Natural killer cell treated with Interleukin-12 subunit alpha and Interleukin-12 subunit beta and Interleukin-15 and Interleukin-18, amount 100 ng/mL, for 72 hours (primary cell): Measurements from ENCODE around the gene SLC17A4. TPM values are rescaled to one million over a fixed set of nuclear protein-coding genes. Genes with fewer than 3 reads are reported as not detected.

ENCODE experiments used
- ATAC-seq, 2 donors: fragments of 150-1000 bp; cut with Tn5 transposase in 1 of 2; sonication (Bioruptor Pico), chemical (Tn5 transposase) in 1 of 2; 2 replicates each; pipeline ENCODE4 v1.10.0; 2021
- DNase-seq: peaks from one replicate; pipeline ENCODE4 v3.0.0; 2022; ENCODE audit warnings: low spot score
- H3K27ac Mint-ChIP-seq, 2 donors: 1 replicate in 1 of 2; 2 replicates in 1 of 2; pipeline ENCODE4 v1.8.0; 2022; ENCODE audit warnings: mixed read lengths in 2 of 2, mild to moderate bottlenecking in 1 of 2, moderate library complexity in 1 of 2
- H3K27me3 Mint-ChIP-seq, 2 donors: 1 replicate in 1 of 2; 2 replicates in 1 of 2; pipeline ENCODE4 v1.8.0; 2022; ENCODE audit warnings: mixed read lengths in 2 of 2
- H3K36me3 Mint-ChIP-seq: one replicate; pipeline ENCODE4 v1.8.0; 2022; ENCODE audit warnings: mixed read lengths
- H3K4me1 Mint-ChIP-seq, 2 donors: 1 replicate in 1 of 2; 2 replicates in 1 of 2; pipeline ENCODE4 v1.8.0; 2022; ENCODE audit warnings: low read depth in 2 of 2, mixed read lengths in 2 of 2, mild to moderate bottlenecking in 1 of 2
- H3K4me3 Mint-ChIP-seq: one replicate; pipeline ENCODE4 v1.8.0; 2022; ENCODE audit warnings: mixed read lengths
- H3K9me3 Mint-ChIP-seq: 2 replicates; pipeline ENCODE4 v1.8.0; 2022; ENCODE audit warnings: mixed read lengths
- total RNA-seq, 2 donors: library from RNA; stranded (reverse); gene quantifications; one replicate each; pipeline ENCODE4 v1.2.3, GENCODE V29; 2022

The SLC17A4 gene
- total RNA-seq, 2 donors from 2014 or later, result not detected

GRCh38 chr6:25804804-25805203 is 50.3 kb downstream of the SLC17A4 start:
- no peaks in the 10 kb centered on the region for H3K36me3 Mint-ChIP-seq
- no peak overlapping the region for H3K27ac Mint-ChIP-seq
- no peaks in the 10 kb centered on the region for H3K9me3 Mint-ChIP-seq
- no peak for ATAC-seq
- no peak for DNase-seq
- no peaks in the 10 kb centered on the region for H3K4me1 Mint-ChIP-seq
- no peak overlapping the region for H3K4me3 Mint-ChIP-seq
- H3K27me3 Mint-ChIP-seq, result peaks cover 25 to 43% of the 10 kb centered on the region in 2 donors

GRCh38 chr6:25815194-25815593 is 60.7 kb downstream of the SLC17A4 start:
- no peaks in the 10 kb centered on the region for H3K36me3 Mint-ChIP-seq
- H3K4me1 Mint-ChIP-seq, result no peaks in the 10 kb centered on the region
- no peak overlapping the region for H3K27ac Mint-ChIP-seq
- no peak overlapping the region for H3K4me3 Mint-ChIP-seq
- DNase-seq (no peak), ATAC-seq (no peak)
- H3K27me3 Mint-ChIP-seq, result peaks cover 44 to 45% of the 10 kb centered on the region in 2 donors
- H3K9me3 Mint-ChIP-seq, result peaks cover 3% of the 10 kb centered on the region

- no peak for ATAC-seq
- H3K4me3 Mint-ChIP-seq, result no peak overlapping the region
- H3K9me3 Mint-ChIP-seq, result peaks cover 3% of the 10 kb centered on the region
- H3K36me3 Mint-ChIP-seq, result no peaks in the 10 kb centered on the region
- H3K27me3 Mint-ChIP-seq, result peaks cover 42 to 44% of the 10 kb centered on the region in 2 donors
- no peaks in the 10 kb centered on the region for H3K4me1 Mint-ChIP-seq
- no peak for DNase-seq
- H3K27ac Mint-ChIP-seq, result no peak overlapping the region
Measured at GRCh38 chr6:25816252-25816651, 61.7 kb downstream of the SLC17A4 start.

DNA sequence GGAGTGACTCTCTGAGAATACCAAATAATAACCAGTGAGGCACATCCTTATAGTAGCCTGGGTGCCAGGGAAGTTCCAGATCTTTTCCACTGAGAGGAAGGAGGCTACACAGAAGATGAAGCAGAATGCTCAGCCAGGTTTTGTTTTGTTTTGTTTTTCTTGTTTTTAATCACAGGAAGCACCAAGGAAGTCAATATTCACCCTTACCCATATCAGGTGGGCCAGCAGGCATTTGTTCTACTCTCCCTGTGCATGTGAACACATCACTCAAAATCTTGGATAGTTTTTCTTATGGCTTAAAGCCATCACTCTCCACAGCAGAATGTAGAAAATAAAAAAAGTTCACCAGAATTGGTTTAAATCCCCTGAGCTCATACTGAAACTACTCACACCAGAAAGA is 66.8 kb downstream of the SLC17A4 start:
- H3K4me3 Mint-ChIP-seq, result no peak overlapping the region
- H3K4me1 Mint-ChIP-seq, result no peaks in the 10 kb centered on the region
- H3K27ac Mint-ChIP-seq, result no peak overlapping the region
- H3K36me3 Mint-ChIP-seq, result peaks cover 11% of the 10 kb centered on the region
- ATAC-seq, result peak in 1 of 2 donors; percentile 44
- H3K9me3 Mint-ChIP-seq, result peaks cover 2% of the 10 kb centered on the region
- no peak for DNase-seq
- H3K27me3 Mint-ChIP-seq, result peaks cover 36 to 38% of the 10 kb centered on the region in 2 donors

- Mint-ChIP-seq H3K4me3 (no peak overlapping the region), H3K4me1 (no peaks in the 10 kb centered on the region), H3K27ac (no peak overlapping the region), H3K9me3 (no peaks in the 10 kb centered on the region), H3K36me3 (peaks cover 11% of the 10 kb centered on the region), H3K27me3 (peaks cover 31 to 37% of the 10 kb centered on the region in 2 donors)
- ATAC-seq (peak; percentile 32 to 84), DNase-seq (no peak)
Measured at GRCh38 chr6:25829375-25829774, 74.8 kb downstream of the SLC17A4 start.

GRCh38 chr6:25830458-25830857 is 75.9 kb downstream of the SLC17A4 start:
- H3K4me1 Mint-ChIP-seq, result no peaks in the 10 kb centered on the region
- no peak for ATAC-seq
- H3K36me3 Mint-ChIP-seq, result peaks cover 9% of the 10 kb centered on the region
- H3K9me3 Mint-ChIP-seq, result no peaks in the 10 kb centered on the region
- no peak for DNase-seq
- H3K4me3 Mint-ChIP-seq, result no peak overlapping the region
- H3K27me3 Mint-ChIP-seq, result peaks cover 29 to 34% of the 10 kb centered on the region in 2 donors
- H3K27ac Mint-ChIP-seq, result no peak overlapping the region

Other genes starting within 250 kb of the SLC17A4 start
- not detected for gene SCGN, start 102.5 kb upstream of the SLC17A4 start, total RNA-seq
- not detected for gene SLC17A1, start 77.3 kb downstream of the SLC17A4 start, total RNA-seq
- gene SLC17A3, start 119.5 kb downstream of the SLC17A4 start, total RNA-seq, result not detected
- not detected for gene SLC17A2, start 175.9 kb downstream of the SLC17A4 start, total RNA-seq
- 10 to 100 TPM; 17.8 to 19.1 TPM for gene TRIM38, start 208.1 kb downstream of the SLC17A4 start, total RNA-seq